CD1c-positive myeloid dendritic cell (primary cell): ENCODE measurements around the gene ZMYND8.
"Not testable (repeated sequence)": the region's sequence is repeated elsewhere in the genome, so short reads cannot be mapped to it uniquely, and the experiment has no call there.

Experiments
- DNase-seq: peaks from one replicate; pipeline ENCODE4 v3.0.0-alpha.2; 2016; ENCODE audit errors: extremely low spot score

Gene ZMYND8

GRCh38 chr20:47370850-47371782, 14.6 kb upstream of the ZMYND8 start:
- DNase-seq = no peak

- DNase-seq = no peak
Measured at GRCh38 chr20:47370214-47370613, 13.7 kb upstream of the ZMYND8 start.

- DNase-seq = no peak
Measured at GRCh38 chr20:47368301-47368700, 11.8 kb upstream of the ZMYND8 start.

GRCh38 chr20:47366301-47366700, 9.8 kb upstream of the ZMYND8 start:
- DNase-seq = not testable (repeated sequence)

- no peak for DNase-seq
Measured at GRCh38 chr20:47365023-47365764, 8.7 kb upstream of the ZMYND8 start.

GRCh38 chr20:47362361-47363219, 6.1 kb upstream of the ZMYND8 start:
- peak; percentile 45 for DNase-seq

GRCh38 chr20:47361057-47361915, 4.8 kb upstream of the ZMYND8 start:
- DNase-seq = peak; percentile 9

GRCh38 chr20:47360297-47361056, 4.0 kb upstream of the ZMYND8 start:
- peak; percentile 89 for DNase-seq

- DNase-seq = no peak
Measured at GRCh38 chr20:47359530-47360296, 3.2 kb upstream of the ZMYND8 start.

- peak; percentile 62 for DNase-seq
Measured at GRCh38 chr20:47358672-47359529, 2.4 kb upstream of the ZMYND8 start.

GRCh38 chr20:47358039-47358671, 1.7 kb upstream of the ZMYND8 start:
- no peak for DNase-seq

GRCh38 chr20:47357296-47358038, 968 bp upstream of the ZMYND8 start:
- peak; percentile 84 for DNase-seq

- DNase-seq = no peak
Measured at GRCh38 chr20:47356220-47356525, 326 bp downstream of the ZMYND8 start.

- peak; percentile 9 for DNase-seq
Measured at GRCh38 chr20:47355489-47356219, 845 bp downstream of the ZMYND8 start.

GRCh38 chr20:47354714-47355488, 1.6 kb downstream of the ZMYND8 start:
- DNase-seq = peak; percentile 25

GRCh38 chr20:47354464-47354713, 2.1 kb downstream of the ZMYND8 start:
- no peak for DNase-seq
